NCI-H460 (cell line): ENCODE measurements around the gene AKR1C4. TPM values are rescaled to one million over a fixed set of nuclear protein-coding genes. Genes with fewer than 3 reads are reported as not detected.
"Not testable (repeated sequence)": the region's sequence is repeated elsewhere in the genome, so short reads cannot be mapped to it uniquely, and the experiment has no call there.

Source experiments
- DNase-seq: peaks from one replicate; pipeline ENCODE4 v3.0.0-alpha.2; 2016; ENCODE audit warnings: low read depth; ENCODE audit errors: extremely low read depth
- polyA plus RNA-seq: library from polyadenylated mRNA; depleted of rRNA; stranded (reverse); fragments of >200 nt; gene quantifications from 2 replicates; pipeline ENCODE4 v1.2.3, GENCODE V29; 2014; cell fraction: nucleus; rRNA removed
- total RNA-seq: library from RNA; depleted of rRNA; stranded (reverse); fragments of >200 nt; shearing (Covaris generic); gene quantifications from 2 replicates; pipeline ENCODE4 v1.2.3, GENCODE V29; 2014; rRNA removed

The AKR1C4 gene
- total RNA-seq = not detected in 2 replicates
- not detected in 2 replicates for polyA plus RNA-seq

GRCh38 chr10:5196702-5197113 lies at the start of gene AKR1C4:
Gene AKR1C4 (plus strand): TSS chr10:5196837. CDS start chr10:5196868, 31 bp downstream.
- DNase-seq = no peak

GRCh38 chr10:5146920-5147254 lies 49.8 kb upstream of the AKR1C4 start:
- no peak for DNase-seq

- DNase-seq = no peak
Measured at GRCh38 chr10:5147255-5147980, 49.2 kb upstream of the AKR1C4 start.

- DNase-seq = no peak
Measured at GRCh38 chr10:5147981-5148677, 48.5 kb upstream of the AKR1C4 start.

GRCh38 chr10:5148678-5149032 lies 48.0 kb upstream of the AKR1C4 start:
- no peak for DNase-seq

- DNase-seq = no peak
Measured at GRCh38 chr10:5151076-5151475, 45.6 kb upstream of the AKR1C4 start.

GRCh38 chr10:5155951-5156350 lies 40.7 kb upstream of the AKR1C4 start:
- no peak for DNase-seq

GRCh38 chr10:5157501-5157900 lies 39.1 kb upstream of the AKR1C4 start:
- no peak for DNase-seq

- DNase-seq = no peak
Measured at GRCh38 chr10:5159126-5159525, 37.5 kb upstream of the AKR1C4 start.

- no peak for DNase-seq
Measured at GRCh38 chr10:5163487-5163886, 33.1 kb upstream of the AKR1C4 start.

- DNase-seq = no peak
Measured at GRCh38 chr10:5165738-5166137, 30.9 kb upstream of the AKR1C4 start.

- no peak for DNase-seq
Measured at GRCh38 chr10:5168897-5169420, 27.7 kb upstream of the AKR1C4 start.

GRCh38 chr10:5175581-5175980 lies 21.1 kb upstream of the AKR1C4 start:
- DNase-seq = not testable (repeated sequence)

- DNase-seq = not testable (repeated sequence)
Measured at GRCh38 chr10:5180503-5180902, 16.1 kb upstream of the AKR1C4 start.

- DNase-seq = no peak
Measured at GRCh38 chr10:5183923-5184322, 12.7 kb upstream of the AKR1C4 start.

GRCh38 chr10:5184987-5185775 lies 11.5 kb upstream of the AKR1C4 start, which contains the start of gene AKR1C8:
Gene AKR1C8 (minus strand): TSS chr10:5185150. CDS start chr10:5185104, 46 bp downstream.
- no peak for DNase-seq

- DNase-seq = no peak
Measured at GRCh38 chr10:5187867-5188266, 8.8 kb upstream of the AKR1C4 start.

- no peak for DNase-seq
Measured at GRCh38 chr10:5188358-5188757, 8.3 kb upstream of the AKR1C4 start.

GRCh38 chr10:5194431-5194830 lies 2.2 kb upstream of the AKR1C4 start:
- no peak for DNase-seq

GRCh38 chr10:5195727-5196374 lies 786 bp upstream of the AKR1C4 start:
- DNase-seq = no peak

GRCh38 chr10:5198386-5198785 lies 1.7 kb downstream of the AKR1C4 start:
- no peak for DNase-seq
